MM.1S (cell line): ENCODE data around the gene LCP2.
A peak's percentile ranks its signal among the peaks of the same experiment; 100 is the strongest.

ENCODE experiments used
- DNase-seq: peaks from one replicate; pipeline ENCODE4 v3.0.0-alpha.2; 2015
- H2AFZ ChIP-seq: fragments of 300-600 bp; sonication (generic); 2 replicates; pipeline ENCODE4 v1.6.0; 2016; ENCODE audit warnings: antibody characterized with exemption, low read length
- H3F3A ChIP-seq: fragments of 300-600 bp; sonication (generic); 2 replicates; pipeline ENCODE4 v1.6.1; 2016; ENCODE audit warnings: mild to moderate bottlenecking, antibody characterized with exemption, low read length, moderate library complexity, mixed read lengths; ENCODE audit not compliant: insufficient read depth
- H3K27ac ChIP-seq: fragments of 300-600 bp; sonication (generic); 2 replicates; pipeline ENCODE4 v1.5.1; 2016; ENCODE audit warnings: mild to moderate bottlenecking, low read length
- H3K27me3 ChIP-seq: fragments of 300-600 bp; sonication (generic); replicated peaks from 2 replicates; pipeline ENCODE4 v1.6.0; 2016; ENCODE audit warnings: low read length; ENCODE audit not compliant: insufficient read depth
- H3K36me3 ChIP-seq: fragments of 300-600 bp; sonication (generic); replicated peaks from 2 replicates; pipeline ENCODE4 v1.6.1; 2016; ENCODE audit warnings: mild to moderate bottlenecking, low read length, mixed read lengths; ENCODE audit not compliant: insufficient read depth
- H3K4me1 ChIP-seq: fragments of 300-600 bp; sonication (generic); 2 replicates; pipeline ENCODE4 v1.6.1; 2016; ENCODE audit warnings: low read length, mixed read lengths
- H3K4me2 ChIP-seq: fragments of 300-600 bp; sonication (generic); 2 replicates; pipeline ENCODE4 v1.6.0; 2016; ENCODE audit warnings: low read depth, low read length
- H3K4me3 ChIP-seq: fragments of 300-600 bp; sonication (generic); 2 replicates; pipeline ENCODE4 v1.5.1; 2016; ENCODE audit warnings: low read length, mixed read lengths
- H3K79me2 ChIP-seq: fragments of 300-600 bp; sonication (generic); 2 replicates; pipeline ENCODE4 v1.6.1; 2016; ENCODE audit warnings: mixed run types, low read length, mixed read lengths
- H3K9ac ChIP-seq: fragments of 300-600 bp; sonication (generic); 2 replicates; pipeline ENCODE4 v1.6.1; 2016; ENCODE audit warnings: low read length, mixed read lengths
- H3K9me2 ChIP-seq: fragments of 300-600 bp; sonication (generic); replicated peaks from 2 replicates; pipeline ENCODE4 v1.6.1; 2016; ENCODE audit warnings: mild to moderate bottlenecking, low read length, mixed read lengths; ENCODE audit not compliant: insufficient read depth
- H3K9me3 ChIP-seq: fragments of 300-600 bp; sonication (generic); replicated peaks from 2 replicates; pipeline ENCODE4 v1.6.1; 2016; ENCODE audit warnings: mild to moderate bottlenecking, low read length, mixed read lengths; ENCODE audit not compliant: insufficient read depth
- H4K20me1 ChIP-seq: fragments of 300-600 bp; sonication (generic); 2 replicates; pipeline ENCODE4 v1.6.1; 2016; ENCODE audit warnings: mild to moderate bottlenecking, low read length, moderate library complexity, mixed read lengths; ENCODE audit not compliant: insufficient read depth
- EZH2 ChIP-seq: fragments of 300-600 bp; sonication (generic); optimal IDR thresholded peaks from 2 replicates; pipeline ENCODE3; 2017; ENCODE audit warnings: low read depth, mild to moderate bottlenecking, antibody characterized with exemption, low read length, mixed read lengths
- EZH2phosphoT487 ChIP-seq: fragments of 300-600 bp; sonication (generic); IDR thresholded peaks from 2 replicates; pipeline ENCODE4 v1.6.1; 2018; ENCODE audit warnings: antibody characterized with exemption, low read length
- TF ChIP-seq, protein P1 (sequence below): fragments of 300-600 bp; sonication (generic); IDR thresholded peaks from 2 replicates; pipeline ENCODE4 v1.5.1; 2016; ENCODE audit warnings: antibody characterized with exemption, low read length, mixed read lengths

LCP2 gene

DNA sequence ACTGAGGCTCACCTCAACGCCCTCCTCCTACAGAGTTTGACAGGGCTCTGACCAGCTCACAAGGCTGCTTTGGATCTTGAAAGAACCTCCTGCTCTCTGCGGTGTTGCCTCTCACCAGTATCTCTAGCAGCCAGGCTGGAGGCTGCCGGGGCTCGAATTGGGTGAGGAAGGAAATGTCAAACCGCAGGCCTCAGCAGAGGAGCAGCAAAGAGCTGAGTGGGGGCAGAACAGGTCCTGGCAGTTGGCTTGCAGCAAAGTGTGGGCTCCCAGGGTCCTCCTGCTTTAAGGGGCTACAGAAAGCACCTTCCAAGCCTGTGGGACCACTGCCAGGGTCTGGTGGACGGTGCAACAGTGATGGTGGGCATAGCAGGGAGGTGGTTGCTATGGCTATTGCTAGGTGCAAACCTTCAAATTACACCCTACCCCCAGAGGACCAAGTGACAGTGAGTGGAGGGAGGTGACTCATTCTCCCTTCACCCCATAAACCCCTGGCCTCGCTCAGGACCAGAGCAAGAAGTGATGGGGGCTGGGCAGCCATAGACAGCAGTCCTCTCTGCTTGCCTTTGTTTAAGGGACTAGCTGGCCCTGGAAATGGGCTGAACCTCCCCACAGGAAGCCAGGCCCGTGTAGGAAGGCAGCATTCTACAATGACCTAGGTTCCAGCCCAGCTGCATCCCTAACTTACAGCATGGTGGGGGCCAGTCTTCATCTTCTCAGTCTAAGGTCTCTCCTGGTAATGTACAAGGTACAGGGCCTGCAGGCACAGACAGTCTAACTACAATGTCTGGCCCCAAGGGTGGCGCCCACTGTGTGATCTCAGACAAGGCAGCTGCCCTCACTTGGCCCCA, 18.7 kb downstream of the LCP2 start:
- Histone ChIP-seq H2AFZ (no peak overlapping the region), H3K36me3 (peaks cover 5% of the 10 kb centered on the region; the same call in 1 of the 2 replicates), H3K9me3 (no peaks in the 10 kb centered on the region), H3F3A (peaks cover 43% of the 10 kb centered on the region), H3K9me2 (no peaks in the 10 kb centered on the region), H3K4me3 (peak overlapping the region; percentile 32; the same call in 1 of the 2 replicates), H4K20me1 (no peaks in the 10 kb centered on the region), H3K9ac (peak overlapping the region; percentile 55), H3K27ac (peak overlapping the region; percentile 93), H3K4me1 (peaks cover 67% of the 10 kb centered on the region), H3K27me3 (no peaks in the 10 kb centered on the region), H3K79me2 (peaks cover 60% of the 10 kb centered on the region), H3K4me2 (peak overlapping the region; percentile 83)
- peak; percentile 97 for DNase-seq
- TF ChIP-seq EZH2 (no peak), EZH2phosphoT487 (no peak)
- TF ChIP-seq, protein P1, sequence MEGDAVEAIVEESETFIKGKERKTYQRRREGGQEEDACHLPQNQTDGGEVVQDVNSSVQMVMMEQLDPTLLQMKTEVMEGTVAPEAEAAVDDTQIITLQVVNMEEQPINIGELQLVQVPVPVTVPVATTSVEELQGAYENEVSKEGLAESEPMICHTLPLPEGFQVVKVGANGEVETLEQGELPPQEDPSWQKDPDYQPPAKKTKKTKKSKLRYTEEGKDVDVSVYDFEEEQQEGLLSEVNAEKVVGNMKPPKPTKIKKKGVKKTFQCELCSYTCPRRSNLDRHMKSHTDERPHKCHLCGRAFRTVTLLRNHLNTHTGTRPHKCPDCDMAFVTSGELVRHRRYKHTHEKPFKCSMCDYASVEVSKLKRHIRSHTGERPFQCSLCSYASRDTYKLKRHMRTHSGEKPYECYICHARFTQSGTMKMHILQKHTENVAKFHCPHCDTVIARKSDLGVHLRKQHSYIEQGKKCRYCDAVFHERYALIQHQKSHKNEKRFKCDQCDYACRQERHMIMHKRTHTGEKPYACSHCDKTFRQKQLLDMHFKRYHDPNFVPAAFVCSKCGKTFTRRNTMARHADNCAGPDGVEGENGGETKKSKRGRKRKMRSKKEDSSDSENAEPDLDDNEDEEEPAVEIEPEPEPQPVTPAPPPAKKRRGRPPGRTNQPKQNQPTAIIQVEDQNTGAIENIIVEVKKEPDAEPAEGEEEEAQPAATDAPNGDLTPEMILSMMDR = no peak

DNA sequence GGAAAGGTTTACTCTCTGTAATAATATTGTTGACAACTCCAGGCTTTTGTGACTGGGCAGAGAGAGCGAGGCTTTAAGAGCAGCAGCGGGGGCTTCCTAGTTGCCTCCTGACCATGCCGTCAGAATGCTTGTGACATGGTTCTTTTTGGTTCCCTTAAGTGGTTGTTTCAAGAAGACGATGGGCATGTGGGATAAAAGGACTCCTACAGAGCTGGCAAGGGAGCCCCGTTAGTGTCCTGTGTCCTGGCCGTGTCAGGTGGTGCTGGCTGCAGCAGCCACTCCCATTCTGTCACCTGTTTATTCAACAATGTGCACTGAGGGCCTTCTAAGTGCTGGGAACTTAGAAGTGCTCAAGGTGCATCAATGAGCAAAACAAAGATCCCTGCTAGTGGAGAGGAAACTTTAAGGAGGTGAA, 19.7 kb downstream of the LCP2 start:
- H3K27me3 ChIP-seq = no peaks in the 10 kb centered on the region
- peak overlapping the region; percentile 34; the same call in 1 of the 2 replicates for H3K4me3 ChIP-seq
- TF ChIP-seq, protein P1 = no peak
- TF ChIP-seq EZH2 = no peak
- no peak for TF ChIP-seq EZH2phosphoT487
- H3F3A ChIP-seq = peaks cover 43% of the 10 kb centered on the region
- H3K27ac ChIP-seq = peak overlapping the region; percentile 91
- H3K9me2 ChIP-seq = no peaks in the 10 kb centered on the region
- 0 out of 2 replicates have a peak overlapping the region, but pooled peaks have one; percentile 25 for H2AFZ ChIP-seq
- no peaks in the 10 kb centered on the region for H4K20me1 ChIP-seq
- peaks cover 56% of the 10 kb centered on the region for H3K79me2 ChIP-seq
- peak overlapping the region; percentile 47; the same call in 1 of the 2 replicates for H3K9ac ChIP-seq
- peaks cover 63% of the 10 kb centered on the region for H3K4me1 ChIP-seq
- H3K4me2 ChIP-seq = peak overlapping the region; percentile 74
- no peaks in the 10 kb centered on the region for H3K9me3 ChIP-seq
- H3K36me3 ChIP-seq = peaks cover 2% of the 10 kb centered on the region; the same call in 1 of the 2 replicates
- DNase-seq = peak; percentile 78

DNA sequence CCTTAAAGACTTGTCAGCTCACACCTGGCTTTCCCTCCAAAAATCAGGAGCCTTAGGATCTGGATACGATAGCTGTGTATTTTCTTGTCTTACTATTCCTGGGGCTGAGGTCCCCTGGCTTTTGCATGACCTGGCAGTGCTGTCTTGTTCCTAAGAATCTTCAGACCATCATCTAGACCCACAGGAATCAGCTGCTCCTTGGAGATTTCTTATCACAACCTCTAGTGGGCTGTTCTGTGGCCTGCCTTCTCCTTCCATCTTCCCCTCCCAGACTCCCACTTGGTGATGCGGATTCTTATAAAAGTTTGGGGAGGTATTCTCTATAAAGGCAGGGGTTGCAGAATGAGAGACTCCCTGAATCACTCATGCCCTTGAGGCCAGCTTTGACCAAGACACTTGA, 21.4 kb downstream of the LCP2 start:
- no peak for DNase-seq
- Histone ChIP-seq H3K4me1 (peaks cover 58% of the 10 kb centered on the region), H4K20me1 (no peaks in the 10 kb centered on the region), H3K79me2 (peaks cover 39% of the 10 kb centered on the region), H3K9me2 (no peaks in the 10 kb centered on the region), H3K9ac (no peak overlapping the region), H3K27ac (peak overlapping the region; percentile 91; the same call in 1 of the 2 replicates), H3K9me3 (no peaks in the 10 kb centered on the region), H3K36me3 (no peaks in the 10 kb centered on the region; the same call in 1 of the 2 replicates), H3K4me3 (no peak overlapping the region), H3K27me3 (no peaks in the 10 kb centered on the region), H3F3A (peaks cover 39% of the 10 kb centered on the region), H3K4me2 (no peak overlapping the region; the same call in 1 of the 2 replicates), H2AFZ (no peak overlapping the region)
- TF ChIP-seq, protein P1 = no peak
- no peak for TF ChIP-seq EZH2phosphoT487
- no peak for TF ChIP-seq EZH2
